Stimulated activated CD8-positive, alpha-beta memory T cell treated with anti-CD3 and anti-CD28 coated beads, Interleukin-7, amount 100 ng/mL, for 4 hours (primary cell): ENCODE measurements around the gene C5orf34.
"Not testable (repeated sequence)": the region's sequence is repeated elsewhere in the genome, so short reads cannot be mapped to it uniquely, and the experiment has no call there.

Experiments used
- DNase-seq, 2 donors: peaks; one replicate each; pipeline ENCODE4 v3.0.0-alpha.2; 2020; ENCODE audit warnings: low read depth in 2 of 2

Gene C5orf34

GRCh38 chr5:43514025-43514424 lies 923 bp downstream of the C5orf34 start:
- DNase-seq: no peak

DNA sequence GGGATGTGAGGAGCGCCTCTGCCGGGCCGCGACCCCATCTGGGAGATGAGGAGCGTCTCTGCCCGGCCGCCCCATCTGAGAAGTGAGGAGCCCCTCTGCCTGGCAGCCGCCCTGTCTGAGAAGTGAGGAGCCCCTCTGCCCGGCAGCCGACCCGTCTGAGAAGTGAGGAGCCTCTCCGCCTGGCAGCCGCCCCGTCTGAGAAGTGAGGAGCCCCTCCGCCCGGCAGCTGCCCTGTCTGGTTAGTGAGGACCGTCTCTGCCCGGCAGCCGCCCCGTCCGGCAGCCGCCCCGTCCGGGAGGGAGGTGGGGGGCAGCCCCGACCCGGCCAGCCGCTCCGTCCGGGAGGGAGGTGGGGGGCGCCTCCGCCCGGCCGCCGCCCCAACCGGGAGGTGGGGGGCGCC lies 3.9 kb downstream of the C5orf34 start:
- DNase-seq: not testable (repeated sequence)

DNA sequence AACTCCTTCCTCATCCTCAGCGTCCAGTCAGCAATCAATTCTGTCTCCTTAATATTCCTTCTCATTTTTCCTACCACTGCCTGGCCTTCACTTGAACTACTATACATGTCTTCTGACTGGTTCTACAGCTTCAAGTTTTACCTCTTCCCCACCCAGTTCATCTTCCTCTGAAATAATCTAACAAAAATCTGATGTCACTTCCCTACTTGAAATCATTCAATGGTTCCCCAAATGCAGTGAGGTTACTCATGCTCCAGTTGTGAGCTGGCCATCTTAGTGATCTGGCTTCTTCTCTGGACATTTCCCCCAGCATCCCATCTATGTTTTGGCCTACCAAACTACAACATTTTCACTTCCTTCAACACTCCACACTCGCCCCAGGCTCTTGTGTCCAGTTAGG lies 16.4 kb downstream of the C5orf34 start:
- DNase-seq: no peak

DNA sequence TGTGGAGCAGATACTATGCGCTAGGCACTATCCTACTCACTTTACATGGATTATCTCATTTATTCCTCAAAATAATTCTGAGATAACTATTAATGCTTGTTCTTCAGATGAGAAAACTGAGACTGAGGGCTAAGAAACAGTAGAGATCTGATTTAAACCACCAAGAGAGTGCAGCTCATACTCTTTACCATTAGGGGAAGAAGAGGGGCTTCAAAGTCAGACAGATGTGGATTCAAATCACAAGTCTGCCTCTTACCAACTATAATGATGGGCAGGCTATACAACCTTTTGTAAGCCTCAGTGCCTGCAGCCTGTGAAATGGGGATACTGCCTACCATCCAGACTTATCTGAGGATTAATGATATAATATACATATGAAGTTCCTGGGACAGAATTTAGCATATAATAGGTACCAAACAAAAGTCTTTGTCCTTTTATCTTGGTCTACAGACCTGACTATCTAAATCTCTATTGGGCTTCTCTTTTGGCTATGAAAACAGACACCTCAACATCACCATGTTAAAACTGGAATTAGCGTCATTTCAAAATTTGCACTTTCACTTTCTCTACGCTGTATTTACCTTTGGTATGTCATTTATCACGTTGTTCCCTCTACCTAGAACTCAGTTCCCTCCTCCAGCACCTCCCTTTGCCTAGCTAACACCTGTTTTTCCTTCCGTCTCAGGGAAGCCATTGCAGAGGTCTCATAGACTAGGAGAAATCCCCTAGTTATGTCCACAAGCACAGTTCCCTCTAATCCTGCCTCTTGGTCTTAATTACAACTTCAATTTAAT lies 17.4 kb downstream of the C5orf34 start:
- no peak for DNase-seq

DNA sequence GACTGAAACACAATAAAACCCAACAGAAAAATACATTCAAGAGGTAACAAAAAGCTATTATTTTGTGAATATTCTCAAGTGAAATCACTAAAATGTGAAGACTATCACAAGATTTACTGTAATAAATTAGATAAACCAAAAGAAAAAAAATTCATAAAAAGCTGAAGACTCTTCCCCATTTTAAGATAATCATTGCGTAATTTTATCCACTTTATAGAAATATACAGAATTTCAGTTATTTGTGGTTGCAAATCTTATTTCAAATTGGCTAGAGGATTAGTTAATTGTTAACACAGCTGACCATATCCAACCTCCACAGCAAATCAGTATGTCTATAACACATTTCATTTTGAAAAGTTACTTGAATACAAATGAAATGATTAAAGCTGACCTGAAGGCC lies 23.6 kb downstream of the C5orf34 start:
- no peak for DNase-seq

DNA sequence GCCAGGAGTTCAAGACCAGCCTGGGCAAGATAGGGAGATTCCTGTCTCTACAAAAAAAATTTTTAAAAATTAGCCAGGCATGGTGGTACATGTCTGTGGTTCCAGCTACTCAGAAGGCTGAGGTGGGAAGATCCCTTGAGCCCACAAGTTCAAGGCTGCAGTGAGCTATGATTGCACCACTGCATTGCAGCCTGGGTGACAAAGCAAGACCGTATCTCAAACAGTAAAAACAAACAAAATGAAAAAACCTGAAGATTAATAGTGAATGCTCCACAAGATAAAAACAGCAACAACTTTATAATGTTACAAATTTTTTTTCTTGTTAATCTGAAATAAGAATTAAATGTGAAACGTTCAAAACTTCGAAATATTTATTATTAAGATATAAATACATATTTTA lies 28.6 kb downstream of the C5orf34 start:
- no peak for DNase-seq

DNA sequence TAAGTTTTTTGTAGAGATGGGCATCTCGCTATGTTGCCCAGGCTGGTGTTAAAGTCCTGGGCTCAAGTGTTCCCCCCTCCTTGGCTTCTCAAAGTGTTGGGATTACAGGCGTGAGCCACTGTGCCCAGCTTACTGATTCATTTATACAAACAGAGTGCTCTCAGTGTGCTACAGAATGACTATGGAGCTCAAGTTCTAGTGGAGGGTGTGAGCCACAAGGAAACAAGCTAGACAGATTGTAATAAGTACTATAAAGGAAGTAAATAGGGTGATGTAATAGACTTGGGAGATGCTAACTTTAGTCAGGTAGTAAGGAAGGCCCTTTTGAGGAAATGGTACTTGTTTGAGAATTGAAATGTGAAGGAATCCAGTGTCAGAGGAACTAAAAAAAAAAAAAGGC lies 29.5 kb downstream of the C5orf34 start:
- no peak for DNase-seq

DNA sequence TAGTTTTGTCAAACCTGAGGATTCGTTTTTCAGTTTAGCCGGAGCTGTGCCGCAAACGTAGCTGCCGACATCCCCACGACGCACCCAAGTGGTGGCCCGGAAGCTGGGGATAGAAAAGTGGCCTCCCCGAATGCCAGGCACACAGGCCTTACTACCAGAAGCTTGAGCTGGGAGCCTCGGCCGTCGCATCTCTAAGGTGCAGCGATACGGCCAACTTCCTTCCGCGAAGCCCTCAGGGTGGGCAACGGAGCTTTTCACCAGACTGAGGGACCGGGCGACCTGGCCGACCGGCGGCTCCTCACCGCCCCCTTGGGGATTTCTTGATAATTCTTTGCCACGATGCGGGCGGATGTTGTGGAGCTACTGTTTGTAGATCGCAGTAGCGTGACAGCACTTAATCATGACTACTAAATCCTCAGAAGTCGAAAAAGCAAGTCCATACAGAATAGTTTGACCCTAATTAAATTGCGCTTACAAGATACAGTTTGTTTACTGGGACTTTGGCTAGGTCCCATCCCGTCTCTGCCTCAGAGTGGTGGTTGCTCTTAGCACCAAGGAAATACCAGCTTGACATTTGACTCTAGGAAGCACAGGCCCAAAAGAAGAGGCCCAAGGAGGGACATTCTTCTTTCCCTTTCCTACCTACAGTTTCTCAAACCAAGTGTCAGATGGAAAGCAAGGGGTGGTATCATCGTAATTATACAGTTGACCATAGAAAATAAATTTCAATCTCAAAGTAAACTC lies 30.7 kb downstream of the C5orf34 start:
- peak; percentile 79 to 80 for DNase-seq

- DNase-seq: peak; percentile 74 to 86
Measured at GRCh38 chr5:43483298-43484105, 31.4 kb downstream of the C5orf34 start, which contains the start of gene TMEM267. TSS of gene TMEM267 (minus strand) at chr5:43483865. CDS start at chr5:43453969, 29,896 bp downstream.

GRCh38 chr5:43482490-43483297 lies 32.3 kb downstream of the C5orf34 start:
- DNase-seq: no peak

GRCh38 chr5:43469671-43470391 lies 45.1 kb downstream of the C5orf34 start:
- no peak for DNase-seq

GRCh38 chr5:43467100-43467499 lies 47.8 kb downstream of the C5orf34 start:
- DNase-seq: no peak

DNA sequence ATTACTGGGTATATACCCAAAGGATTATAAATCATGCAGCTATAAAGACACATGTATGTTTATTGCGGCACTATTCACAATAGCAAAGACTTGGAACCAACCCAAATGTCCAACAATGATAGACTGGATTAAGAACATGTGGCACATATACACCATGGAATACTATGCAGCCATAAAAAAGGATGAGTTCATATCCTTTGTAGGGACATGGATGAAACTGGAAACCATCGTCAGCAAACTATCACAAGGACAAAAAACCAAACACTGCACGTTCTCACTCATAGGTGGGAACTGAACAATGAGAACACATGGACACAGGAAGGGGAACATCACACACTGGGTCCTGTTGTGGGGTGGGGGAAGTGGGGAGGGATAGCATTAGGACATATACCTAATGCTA lies 49.5 kb downstream of the C5orf34 start:
- not testable (repeated sequence) for DNase-seq

DNA sequence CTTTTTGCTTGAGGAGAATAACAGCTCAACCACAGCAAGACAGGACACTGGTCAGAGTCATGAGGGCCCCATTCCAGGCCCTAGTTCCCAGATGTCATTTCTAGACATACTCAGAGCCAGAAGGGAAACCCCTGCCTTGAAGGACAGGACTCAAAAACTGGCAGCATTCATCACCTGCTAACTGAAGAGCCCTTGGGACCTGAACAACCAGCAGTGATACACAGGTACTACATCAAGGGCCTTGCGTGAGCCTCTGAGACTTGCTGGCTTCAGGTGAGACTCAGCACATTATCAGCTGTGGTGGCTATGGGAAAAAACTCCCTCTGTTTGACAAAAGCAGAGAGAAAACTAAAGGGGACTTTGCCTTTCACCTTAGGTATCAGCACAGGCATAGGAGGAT lies 53.9 kb downstream of the C5orf34 start:
- no peak for DNase-seq

- DNase-seq: no peak
Measured at GRCh38 chr5:43456556-43456955, 58.4 kb downstream of the C5orf34 start.

DNA sequence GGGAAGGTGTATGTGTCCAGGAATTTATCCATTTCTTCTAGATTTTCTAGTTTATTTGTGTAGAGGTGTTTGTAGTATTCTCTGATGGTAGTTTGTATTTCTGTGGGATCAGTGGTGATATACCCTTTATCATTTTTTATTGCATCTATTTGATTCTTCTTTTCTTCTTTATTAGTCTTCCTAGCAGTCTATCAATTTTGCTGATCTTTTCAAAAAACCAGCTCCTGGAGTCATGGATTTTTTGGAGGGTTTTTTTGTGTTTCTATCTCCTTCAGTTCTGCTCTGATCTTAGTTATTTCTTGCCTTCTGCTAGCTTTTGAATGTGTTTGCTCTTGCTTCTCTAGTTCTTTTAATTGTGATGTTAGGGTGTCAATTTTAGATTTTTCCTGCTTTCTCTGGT lies 73.4 kb downstream of the C5orf34 start:
- not testable (repeated sequence) for DNase-seq

DNA sequence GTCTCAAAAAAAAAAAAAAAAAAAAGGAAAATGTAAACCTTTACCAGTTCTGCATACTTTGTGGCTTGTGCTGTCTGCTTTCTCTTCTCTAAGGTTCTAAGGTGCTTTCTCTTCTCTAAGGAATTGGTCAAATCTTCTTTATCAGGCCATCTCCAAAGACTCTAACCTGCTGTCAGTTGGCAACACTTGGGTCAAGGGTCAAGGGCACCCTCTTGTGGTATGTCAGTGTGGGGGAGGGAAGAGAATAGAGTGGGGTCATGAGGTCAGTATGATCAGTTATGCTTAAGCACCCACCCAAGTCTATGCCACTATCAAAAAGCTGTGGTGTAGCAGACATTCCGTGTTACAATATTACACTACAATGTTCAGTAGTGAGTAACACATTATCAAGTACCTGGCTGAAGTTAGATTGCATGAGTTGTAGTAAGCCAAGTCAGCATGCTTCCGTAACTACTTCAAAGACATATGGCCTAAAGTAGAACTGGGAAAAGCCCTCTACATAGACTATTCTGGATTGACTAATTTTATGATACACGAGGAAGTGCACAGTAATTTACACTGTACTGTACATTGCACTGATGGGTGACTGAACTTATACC lies 77.8 kb downstream of the C5orf34 start:
- no peak for DNase-seq
